ENCODE data around the gene SRGAP3. TPM values are rescaled to one million over a fixed set of nuclear protein-coding genes. Genes with fewer than 3 reads are reported as not detected.

SRGAP3 gene
- total RNA-seq, 1 donor from 2014 or later: 7.1 TPM

GRCh38 chr3:9024341-9024740 is 225.1 kb downstream of the SRGAP3 start:
- intact Hi-C loops (cut with micrococcal nuclease): no loop called here

GRCh38 chr3:9023226-9023590 is 226.2 kb downstream of the SRGAP3 start:
- intact Hi-C loops (cut with micrococcal nuclease): no loop called here

GRCh38 chr3:9022305-9023225 is 226.9 kb downstream of the SRGAP3 start:
- intact Hi-C loops (cut with micrococcal nuclease): no loop called here

DNA sequence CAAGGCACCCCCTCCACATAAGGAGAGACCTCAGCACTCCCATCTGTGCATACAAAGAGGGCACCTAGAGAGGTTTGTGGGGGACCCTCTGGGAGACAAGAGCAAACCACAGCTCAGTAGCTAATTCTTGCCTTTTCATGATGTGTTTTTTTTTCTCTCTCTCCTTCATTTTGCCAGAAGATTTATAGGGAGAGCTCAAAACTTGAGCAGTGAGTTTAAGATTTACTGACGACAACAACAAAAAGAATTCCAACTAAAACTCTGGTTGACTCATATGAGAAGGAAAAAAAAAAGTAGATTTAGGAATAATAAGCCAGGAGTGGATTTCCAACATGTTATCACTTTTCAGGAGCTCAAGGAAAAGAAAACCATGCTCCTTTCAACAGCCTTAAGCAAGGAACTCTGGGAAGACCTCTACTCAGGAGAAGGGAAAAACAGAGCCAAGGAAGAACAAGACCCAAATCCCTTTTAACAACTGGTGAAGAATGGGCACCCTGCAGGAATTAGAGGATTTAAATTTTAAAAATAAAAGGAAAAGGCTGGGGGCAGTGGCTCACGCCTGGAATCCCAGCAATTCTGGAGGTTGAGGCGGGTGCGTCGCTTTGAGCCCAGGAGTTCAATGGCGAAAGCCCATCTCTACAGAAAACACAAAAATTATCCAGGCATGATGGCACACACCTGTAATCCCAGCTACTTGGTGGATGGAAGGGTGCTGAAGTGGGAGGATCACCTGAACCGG is 228.0 kb downstream of the SRGAP3 start:
- intact Hi-C loops (cut with micrococcal nuclease): no loop called here

DNA sequence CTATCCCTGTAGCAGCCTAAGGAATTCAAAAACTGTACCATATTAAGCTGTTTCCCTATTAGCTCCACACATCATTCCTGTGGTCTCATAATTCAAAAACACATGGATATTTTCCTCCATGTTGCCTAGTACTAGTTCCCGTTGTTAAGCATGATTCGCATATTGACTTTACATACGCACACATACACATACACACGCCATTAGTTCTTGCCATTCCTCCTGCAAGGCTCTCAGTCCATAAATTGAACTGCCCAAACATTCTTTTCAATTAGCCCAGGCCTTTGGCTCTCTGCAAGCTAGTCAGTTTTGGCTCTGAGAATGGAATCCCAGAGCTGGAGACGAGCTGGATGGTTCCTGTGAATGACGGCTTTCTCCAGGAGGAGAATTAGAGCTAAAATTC is 229.0 kb downstream of the SRGAP3 start:
- intact Hi-C loops (cut with micrococcal nuclease): no loop called here

DNA sequence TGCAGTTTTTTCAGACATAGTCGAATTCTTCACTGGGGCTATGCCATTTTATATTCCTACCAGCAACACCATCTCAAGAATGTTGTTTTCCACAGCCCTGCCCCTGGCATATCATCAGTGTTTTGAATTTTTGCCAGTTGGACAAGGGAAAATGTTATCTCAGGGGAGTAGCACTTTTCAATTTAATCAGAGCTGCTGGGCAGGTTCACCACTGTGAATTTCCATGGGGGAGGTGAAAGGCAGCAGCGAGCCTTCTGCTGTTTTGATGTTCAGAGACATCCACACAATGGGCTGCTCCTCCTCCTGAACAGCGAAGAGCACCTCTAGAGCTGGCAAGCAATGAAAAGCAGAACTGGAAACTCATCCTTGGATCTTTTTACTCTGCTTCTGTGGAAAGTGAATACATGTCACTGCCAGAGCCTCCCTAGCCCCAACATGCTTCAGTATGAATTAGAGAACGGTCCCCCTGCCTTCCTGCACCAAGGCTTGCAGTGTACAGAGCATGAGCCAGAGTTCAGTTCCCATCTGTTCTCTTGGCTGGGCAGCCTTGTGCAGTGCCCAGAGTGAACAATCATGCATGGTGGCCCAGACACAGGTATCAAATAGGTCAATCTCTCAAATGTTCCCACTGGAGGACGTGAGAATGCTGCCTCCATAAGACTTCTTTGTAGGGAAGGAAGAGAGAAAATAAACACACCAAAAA is 230.0 kb downstream of the SRGAP3 start:
- intact Hi-C loops (cut with micrococcal nuclease): no loop called here

DNA sequence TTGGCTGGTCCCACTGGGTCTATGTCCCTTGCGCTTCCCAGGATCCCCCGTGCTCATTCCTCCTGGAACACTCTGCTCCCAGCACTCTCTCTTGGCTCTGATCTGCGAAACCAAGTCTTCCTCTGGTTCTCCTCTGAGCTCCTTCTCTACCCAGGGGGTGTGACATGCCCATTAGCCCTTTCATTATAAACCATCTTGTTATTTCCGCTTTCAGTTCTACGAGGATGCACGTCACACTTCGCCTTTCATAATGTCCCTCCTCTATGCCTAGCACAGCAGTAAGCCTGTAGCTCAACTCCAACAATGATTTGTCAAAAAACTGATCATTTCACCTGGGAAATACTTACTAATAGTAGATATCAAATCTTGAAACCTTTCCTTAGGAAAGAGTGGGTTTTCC is 234.2 kb downstream of the SRGAP3 start:
- intact Hi-C loops (cut with micrococcal nuclease): no loop called here

DNA sequence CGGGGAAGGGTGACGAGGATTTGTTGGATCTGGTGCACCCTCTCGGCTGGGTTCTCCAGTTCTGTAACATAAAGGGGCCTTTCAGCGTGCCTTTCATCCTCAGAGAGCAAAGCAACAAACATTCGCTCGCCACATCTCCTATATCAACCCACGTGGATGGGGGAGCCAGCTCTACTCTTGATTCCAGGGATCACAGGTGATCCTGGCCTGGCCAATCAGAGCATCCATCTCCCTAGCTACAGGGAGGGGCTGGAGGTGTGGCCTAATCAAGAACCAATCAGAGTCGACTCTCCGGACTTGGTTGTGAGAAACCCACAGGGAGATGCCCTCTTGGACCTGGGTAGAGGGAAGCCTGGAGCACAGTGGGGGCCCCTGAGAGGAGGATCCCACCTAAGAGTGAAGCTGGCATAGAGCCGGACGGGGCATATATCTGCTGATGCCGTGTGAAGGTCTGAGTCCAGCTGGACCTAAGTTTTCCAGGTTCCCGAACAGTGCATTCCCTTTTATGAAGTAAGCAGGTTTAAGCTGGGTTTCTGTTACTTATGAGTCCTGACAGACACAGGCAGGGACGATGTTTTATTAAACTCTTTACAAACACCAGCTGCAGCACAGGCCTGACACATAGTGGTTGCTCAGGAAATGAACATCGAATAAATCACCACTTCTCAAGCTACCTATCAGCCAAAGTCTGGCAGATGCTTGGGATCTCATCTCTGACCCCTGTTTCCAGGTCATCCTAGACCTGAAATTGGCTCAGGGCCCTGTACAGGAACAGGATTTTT is 235.5 kb downstream of the SRGAP3 start:
- intact Hi-C loops (cut with micrococcal nuclease): no loop called here

DNA sequence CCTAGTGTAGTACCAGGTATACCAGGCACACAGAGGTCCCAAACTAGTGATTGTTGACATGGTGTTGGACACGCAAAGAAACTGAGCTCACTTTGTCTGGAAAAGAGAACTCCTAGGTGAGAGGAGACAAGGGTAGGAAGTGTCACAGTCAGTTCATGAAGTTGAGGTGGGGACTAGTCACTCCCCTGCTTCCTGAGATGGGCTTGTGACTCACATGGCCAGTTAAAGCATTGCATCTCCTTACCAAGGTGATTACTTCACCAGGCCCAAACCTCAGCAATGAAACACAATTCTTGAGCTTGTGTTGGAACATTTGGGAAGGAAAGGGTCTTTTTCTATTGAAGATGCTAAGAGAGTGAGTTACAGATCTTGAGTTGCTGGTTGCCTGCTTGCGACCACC is 236.9 kb downstream of the SRGAP3 start:
- intact Hi-C loops (cut with micrococcal nuclease): no loop called here

GRCh38 chr3:9009976-9010545 is 239.4 kb downstream of the SRGAP3 start:
- intact Hi-C loops (cut with micrococcal nuclease): no loop called here

- intact Hi-C loops (cut with micrococcal nuclease): no loop called here
Observed at GRCh38 chr3:9008550-9009255, 240.7 kb downstream of the SRGAP3 start.

GRCh38 chr3:9007928-9008327 is 241.5 kb downstream of the SRGAP3 start:
- intact Hi-C loops (cut with micrococcal nuclease): no loop called here

GRCh38 chr3:9007213-9007612 is 242.2 kb downstream of the SRGAP3 start:
- intact Hi-C loops (cut with micrococcal nuclease): no loop called here

- intact Hi-C loops (cut with micrococcal nuclease): no loop called here
Observed at GRCh38 chr3:9000041-9000440, 249.4 kb downstream of the SRGAP3 start.

- intact Hi-C loops (cut with micrococcal nuclease): no loop called here
Observed at GRCh38 chr3:8997151-8997550, 252.3 kb downstream of the SRGAP3 start.

DNA sequence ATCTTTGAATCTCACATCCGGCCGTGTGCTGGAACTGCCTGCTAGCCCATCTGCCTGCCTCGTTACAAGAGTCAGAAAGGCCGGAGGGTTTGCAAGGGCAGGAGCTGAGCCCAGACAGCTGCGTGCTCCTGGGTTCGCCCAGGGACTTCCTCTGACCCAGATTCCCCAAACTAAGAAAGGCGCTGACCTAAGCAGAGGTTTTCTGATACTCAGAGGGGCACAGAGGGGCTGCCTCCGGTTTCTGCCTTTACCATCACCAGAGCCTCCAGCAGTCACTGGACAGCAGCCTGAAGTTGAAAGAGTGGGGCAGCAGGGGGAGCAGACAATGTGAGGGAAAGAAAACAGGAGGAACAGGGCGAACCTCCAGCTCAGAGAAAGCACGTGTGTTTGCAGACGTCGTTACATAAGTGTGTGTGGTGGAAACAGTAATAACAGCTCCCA is 252.7 kb downstream of the SRGAP3 start:
- intact Hi-C loops (cut with micrococcal nuclease): no loop called here

GRCh38 chr3:8996216-8996615 is 253.2 kb downstream of the SRGAP3 start:
- intact Hi-C loops (cut with micrococcal nuclease): no loop called here

GRCh38 chr3:8994226-8994625 is 255.2 kb downstream of the SRGAP3 start:
- intact Hi-C loops (cut with micrococcal nuclease): no loop called here

DNA sequence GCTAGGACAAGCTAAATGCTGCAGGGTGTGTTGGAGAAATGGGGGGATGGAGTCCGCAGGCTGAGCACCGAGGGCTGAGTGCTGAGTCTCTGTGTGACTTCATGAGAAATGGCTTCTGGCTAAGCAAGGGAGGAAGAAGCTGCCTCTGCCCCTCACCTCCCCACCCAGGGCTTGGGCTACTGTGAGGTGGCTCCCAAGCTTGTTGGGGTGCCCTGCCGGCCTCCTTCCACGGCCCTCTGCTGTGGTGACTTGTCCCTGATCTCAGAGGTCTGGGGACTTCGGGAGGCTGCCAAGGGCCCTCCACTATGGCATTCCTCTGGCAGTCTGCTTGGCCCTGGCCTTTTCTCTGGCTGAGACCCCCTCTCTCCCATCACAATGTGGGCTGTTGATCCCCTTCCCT is 256.1 kb downstream of the SRGAP3 start:
- intact Hi-C loops (cut with micrococcal nuclease): no loop called here

- intact Hi-C loops (cut with micrococcal nuclease): no loop called here
Observed at GRCh38 chr3:8992854-8993253, 256.6 kb downstream of the SRGAP3 start.
